ENCODE measurements around the gene NSFL1C. TPM values are rescaled to one million over a fixed set of nuclear protein-coding genes. Genes with fewer than 3 reads are reported as not detected.

The NSFL1C gene
- total and polyA plus RNA-seq, 2 experiments from 2014 or later, result 48.9 to 92.2 TPM

GRCh38 chr20:1441133-1441532 lies 25.5 kb downstream of the NSFL1C start:
- H3K27me3 ChIP-seq (ENCODE audit: insufficient read depth), result no peaks in the 10 kb centered on the region
- peaks cover 21% of the 10 kb centered on the region for H3K36me3 ChIP-seq (ENCODE audit: insufficient read depth)
- Mint-ChIP-seq H3K36me3 (ENCODE audit: low read depth) (peaks cover 45% of the 10 kb centered on the region), H3K9me3 (no peaks in the 10 kb centered on the region; the same call in 2 of the 3 replicates), H3K4me1 (peaks cover 9% of the 10 kb centered on the region; the same call in 2 of the 3 replicates), H3K27ac (no peak overlapping the region), H3K4me3 (no peak overlapping the region), H3K27me3 (ENCODE audit: insufficient read depth, low read depth, poor library complexity) (peaks cover 5% of the 10 kb centered on the region)
- no peaks in the 10 kb centered on the region for H3F3A ChIP-seq (replicated peaks; ENCODE audit: low read depth)
- no peaks in the 10 kb centered on the region for H3K9me2 ChIP-seq (ENCODE audit: insufficient read depth)
- H3K4me3 ChIP-seq, result no peak overlapping the region
- no peak for ATAC-seq
- no peak overlapping the region for H3K4me2 ChIP-seq
- H4K20me1 ChIP-seq (replicated peaks; ENCODE audit: insufficient read depth), result no peaks in the 10 kb centered on the region; the same call in 1 of the 2 replicates
- H3K79me2 ChIP-seq (replicated peaks; ENCODE audit: insufficient read depth), result no peaks in the 10 kb centered on the region
- no peak overlapping the region for H3K27ac ChIP-seq (ENCODE audit: low read depth)
- no peak for DNase-seq (ENCODE audit: low spot score)
- TF ChIP-seq, protein P1, sequence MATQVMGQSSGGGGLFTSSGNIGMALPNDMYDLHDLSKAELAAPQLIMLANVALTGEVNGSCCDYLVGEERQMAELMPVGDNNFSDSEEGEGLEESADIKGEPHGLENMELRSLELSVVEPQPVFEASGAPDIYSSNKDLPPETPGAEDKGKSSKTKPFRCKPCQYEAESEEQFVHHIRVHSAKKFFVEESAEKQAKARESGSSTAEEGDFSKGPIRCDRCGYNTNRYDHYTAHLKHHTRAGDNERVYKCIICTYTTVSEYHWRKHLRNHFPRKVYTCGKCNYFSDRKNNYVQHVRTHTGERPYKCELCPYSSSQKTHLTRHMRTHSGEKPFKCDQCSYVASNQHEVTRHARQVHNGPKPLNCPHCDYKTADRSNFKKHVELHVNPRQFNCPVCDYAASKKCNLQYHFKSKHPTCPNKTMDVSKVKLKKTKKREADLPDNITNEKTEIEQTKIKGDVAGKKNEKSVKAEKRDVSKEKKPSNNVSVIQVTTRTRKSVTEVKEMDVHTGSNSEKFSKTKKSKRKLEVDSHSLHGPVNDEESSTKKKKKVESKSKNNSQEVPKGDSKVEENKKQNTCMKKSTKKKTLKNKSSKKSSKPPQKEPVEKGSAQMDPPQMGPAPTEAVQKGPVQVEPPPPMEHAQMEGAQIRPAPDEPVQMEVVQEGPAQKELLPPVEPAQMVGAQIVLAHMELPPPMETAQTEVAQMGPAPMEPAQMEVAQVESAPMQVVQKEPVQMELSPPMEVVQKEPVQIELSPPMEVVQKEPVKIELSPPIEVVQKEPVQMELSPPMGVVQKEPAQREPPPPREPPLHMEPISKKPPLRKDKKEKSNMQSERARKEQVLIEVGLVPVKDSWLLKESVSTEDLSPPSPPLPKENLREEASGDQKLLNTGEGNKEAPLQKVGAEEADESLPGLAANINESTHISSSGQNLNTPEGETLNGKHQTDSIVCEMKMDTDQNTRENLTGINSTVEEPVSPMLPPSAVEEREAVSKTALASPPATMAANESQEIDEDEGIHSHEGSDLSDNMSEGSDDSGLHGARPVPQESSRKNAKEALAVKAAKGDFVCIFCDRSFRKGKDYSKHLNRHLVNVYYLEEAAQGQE (IDR thresholded peaks at IDR 0.05; ENCODE audit: unreplicated experiment), result no peak
- TF ChIP-seq EZH2phosphoT487 (IDR thresholded peaks at IDR 0.05; ENCODE audit: unreplicated experiment) (no peak), ZNF462 (CRISPR knock-in tag; IDR thresholded peaks at IDR 0.05) (no peak), ZNF114 (CRISPR knock-in tag; IDR thresholded peaks at IDR 0.05) (no peak), ZNF331 (CRISPR knock-in tag; IDR thresholded peaks at IDR 0.05; ENCODE audit: low read depth) (no peak), NANOG (IDR thresholded peaks at IDR 0.05; ENCODE audit: borderline replicate concordance) (no peak), POLR2AphosphoS5 (IDR thresholded peaks at IDR 0.05; ENCODE audit: low read depth) (no peak), STAT1 (IDR thresholded peaks at IDR 0.05; ENCODE audit: unreplicated experiment) (no peak), EZH2 (IDR thresholded peaks at IDR 0.05; ENCODE audit: low read depth, unreplicated experiment) (no peak), CTCF (conservative IDR thresholded peaks at IDR 0.05; ENCODE audit: low read depth in 2 of 2) (no peak), JUNB (IDR thresholded peaks at IDR 0.05; ENCODE audit: unreplicated experiment) (no peak), CREB1 (CRISPR knock-in tag; IDR thresholded peaks at IDR 0.05; ENCODE audit: low read depth) (no peak), ETS1 (IDR thresholded peaks at IDR 0.05) (no peak)
- no peak overlapping the region for H2AFZ ChIP-seq
- H3K4me1 ChIP-seq (ENCODE audit: insufficient read depth), result no peaks in the 10 kb centered on the region
